HTERT RPE-1 (cell line): ENCODE data around the gene USP21.
"Not testable (repeated sequence)": the region's sequence is repeated elsewhere in the genome, so short reads cannot be mapped to it uniquely, and the experiment has no call there.

Experiments
- in situ Hi-C: fragments of 300-500 bp; cut with MboI; formaldehyde crosslinking; loops from 4 replicates; pipeline ENCODE4 v1.14.3; 2020; ENCODE audit warnings: low sequenced_read_pairs

The USP21 gene, protein sequence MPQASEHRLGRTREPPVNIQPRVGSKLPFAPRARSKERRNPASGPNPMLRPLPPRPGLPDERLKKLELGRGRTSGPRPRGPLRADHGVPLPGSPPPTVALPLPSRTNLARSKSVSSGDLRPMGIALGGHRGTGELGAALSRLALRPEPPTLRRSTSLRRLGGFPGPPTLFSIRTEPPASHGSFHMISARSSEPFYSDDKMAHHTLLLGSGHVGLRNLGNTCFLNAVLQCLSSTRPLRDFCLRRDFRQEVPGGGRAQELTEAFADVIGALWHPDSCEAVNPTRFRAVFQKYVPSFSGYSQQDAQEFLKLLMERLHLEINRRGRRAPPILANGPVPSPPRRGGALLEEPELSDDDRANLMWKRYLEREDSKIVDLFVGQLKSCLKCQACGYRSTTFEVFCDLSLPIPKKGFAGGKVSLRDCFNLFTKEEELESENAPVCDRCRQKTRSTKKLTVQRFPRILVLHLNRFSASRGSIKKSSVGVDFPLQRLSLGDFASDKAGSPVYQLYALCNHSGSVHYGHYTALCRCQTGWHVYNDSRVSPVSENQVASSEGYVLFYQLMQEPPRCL

DNA sequence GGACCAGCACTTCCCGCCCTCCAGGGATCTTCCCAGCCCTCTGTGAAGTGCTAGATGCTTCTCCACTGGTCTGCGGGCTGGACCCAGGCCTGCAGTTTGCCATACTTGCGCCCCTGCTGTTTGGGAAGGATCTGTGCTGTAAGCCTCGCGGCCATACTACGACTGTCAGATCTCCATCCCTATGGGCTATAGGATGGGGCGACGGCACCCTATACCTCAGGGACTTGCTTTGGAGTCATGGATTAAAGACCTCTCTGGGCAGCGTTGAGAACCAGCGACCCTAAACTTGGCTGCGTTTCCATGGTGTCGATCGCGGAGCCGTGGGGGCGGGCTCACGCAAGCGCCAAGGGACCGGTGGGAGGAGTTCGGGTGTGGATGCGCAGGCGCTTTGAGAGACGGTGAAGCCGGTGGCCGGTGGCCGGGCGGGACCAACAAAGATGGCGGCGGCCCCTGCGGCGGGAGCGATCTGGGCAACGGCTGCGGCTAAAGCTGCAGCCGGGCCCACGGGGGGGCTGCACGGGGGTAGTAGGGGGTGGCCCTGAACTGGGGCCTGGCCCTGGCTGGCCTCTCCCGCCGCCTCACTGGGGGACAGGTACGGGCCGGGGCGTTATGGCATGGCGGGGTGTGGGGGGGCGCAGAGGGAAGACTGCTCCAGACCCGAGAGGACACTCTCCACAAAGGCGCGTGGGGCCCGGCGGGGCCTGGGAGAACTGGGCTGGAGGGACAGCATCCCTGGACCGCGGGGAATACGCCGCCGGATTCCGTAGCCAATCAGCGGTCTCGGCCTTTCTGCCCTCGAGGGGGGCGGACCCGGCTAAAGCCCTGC lies at the start of gene USP21:
Gene USP21 (plus strand): TSS at position 414 of the 826 bp plus-strand sequence. CDS start 1,141 bp downstream, outside the sequence.
- in situ Hi-C loops: no loop called here

DNA sequence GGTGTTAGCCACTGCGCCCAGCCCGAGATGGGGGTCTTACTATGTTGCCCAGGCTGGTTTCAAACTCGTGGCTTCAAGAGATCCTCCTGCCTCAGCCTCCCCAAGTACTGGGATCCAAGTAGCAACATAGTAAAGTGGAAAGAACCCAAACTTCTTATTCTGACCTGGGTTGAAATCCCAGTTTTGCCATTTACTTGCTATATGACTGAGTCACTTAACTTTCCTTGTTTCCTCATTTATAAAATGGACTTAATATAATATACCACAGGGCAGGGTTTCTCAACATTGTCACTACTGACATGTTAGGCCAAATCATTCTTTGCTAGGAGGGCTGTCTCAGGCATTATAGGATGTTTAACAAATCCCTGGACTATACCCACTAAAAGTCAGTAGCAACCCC lies 48.2 kb upstream of the USP21 start:
- in situ Hi-C loops: no loop called here

DNA sequence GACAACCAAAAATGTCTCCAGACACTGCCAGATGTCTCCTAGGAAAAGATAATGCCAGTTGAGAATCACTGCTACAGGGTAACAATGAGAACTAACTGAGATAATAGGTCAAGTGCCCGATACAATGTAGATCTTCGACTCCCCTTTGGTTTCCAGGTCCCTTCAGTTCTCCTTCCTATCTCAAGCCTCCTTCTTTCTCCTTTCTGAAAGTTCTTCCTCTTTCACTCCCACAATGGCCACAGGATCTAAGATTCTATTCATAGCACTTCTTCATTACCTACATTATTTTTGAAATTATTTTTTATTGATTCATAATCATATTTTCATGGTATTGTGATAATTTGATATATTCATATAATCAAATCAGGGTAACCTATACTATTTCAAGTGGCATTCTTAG lies 47.8 kb upstream of the USP21 start:
- in situ Hi-C loops: no loop called here

DNA sequence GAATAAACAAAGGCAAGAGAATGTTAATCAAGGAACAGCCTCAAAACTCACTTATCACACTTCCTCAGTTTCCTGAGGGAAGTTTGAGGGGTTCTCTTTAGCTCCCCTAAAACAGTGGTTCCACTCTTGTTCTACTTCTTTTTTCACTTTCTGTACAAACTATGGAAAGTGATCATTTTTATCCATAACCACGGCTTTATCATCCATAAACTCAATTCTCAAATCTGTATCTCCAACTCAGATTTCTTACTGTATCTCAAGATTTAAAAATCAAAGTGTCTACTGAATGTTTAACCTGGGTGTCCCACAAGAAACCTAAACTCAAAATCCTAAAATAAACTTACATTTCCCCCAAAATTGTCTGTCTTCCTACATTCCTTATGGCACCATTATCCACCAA lies 45.4 kb upstream of the USP21 start:
- in situ Hi-C loops: no loop called here

DNA sequence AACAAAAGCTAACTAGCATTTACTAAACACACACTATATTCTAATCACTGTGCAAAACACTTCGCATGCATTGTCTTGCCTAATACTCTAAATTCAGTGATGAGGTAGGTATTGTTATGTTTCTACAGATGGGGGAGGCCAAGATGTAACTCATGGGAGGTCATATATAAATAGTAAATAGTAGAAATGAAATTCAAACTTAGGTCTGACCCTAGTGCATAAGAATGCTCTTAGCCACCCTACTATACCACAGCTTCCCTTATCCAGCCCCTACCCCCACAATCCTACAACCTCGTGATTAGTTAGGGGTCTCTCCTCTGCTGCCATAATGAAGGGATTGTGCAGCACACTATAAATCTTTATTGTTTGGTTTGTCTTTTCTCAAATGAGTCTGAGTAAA lies 44.7 kb upstream of the USP21 start:
- in situ Hi-C loops: no loop called here

DNA sequence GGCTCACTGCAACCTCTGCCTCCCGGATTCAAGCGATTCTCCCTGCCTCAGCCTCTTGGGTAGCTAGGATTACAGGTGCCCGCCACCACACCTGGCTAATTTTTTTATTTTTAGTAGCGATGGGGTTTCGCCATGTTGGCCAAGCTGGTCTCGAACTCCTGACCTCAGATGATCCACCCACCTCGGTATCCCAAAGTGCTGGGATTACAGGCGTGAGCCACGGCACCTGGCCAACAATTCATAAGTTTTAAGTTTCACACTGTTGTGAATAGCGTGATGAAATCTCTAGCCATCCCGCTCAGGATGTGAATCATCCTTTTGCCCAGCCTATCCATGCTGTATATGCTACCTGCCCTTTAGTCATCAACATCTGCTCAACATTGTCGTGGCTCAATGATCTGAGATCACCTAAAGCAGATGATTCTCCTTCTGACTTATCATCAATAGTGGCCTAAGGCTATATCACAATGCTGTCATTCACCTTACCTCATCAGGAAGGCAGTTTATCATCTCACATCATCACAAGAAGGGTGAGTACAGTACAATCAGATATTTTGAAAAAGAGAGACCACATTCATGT lies 44.1 kb upstream of the USP21 start:
- in situ Hi-C loops: no loop called here

DNA sequence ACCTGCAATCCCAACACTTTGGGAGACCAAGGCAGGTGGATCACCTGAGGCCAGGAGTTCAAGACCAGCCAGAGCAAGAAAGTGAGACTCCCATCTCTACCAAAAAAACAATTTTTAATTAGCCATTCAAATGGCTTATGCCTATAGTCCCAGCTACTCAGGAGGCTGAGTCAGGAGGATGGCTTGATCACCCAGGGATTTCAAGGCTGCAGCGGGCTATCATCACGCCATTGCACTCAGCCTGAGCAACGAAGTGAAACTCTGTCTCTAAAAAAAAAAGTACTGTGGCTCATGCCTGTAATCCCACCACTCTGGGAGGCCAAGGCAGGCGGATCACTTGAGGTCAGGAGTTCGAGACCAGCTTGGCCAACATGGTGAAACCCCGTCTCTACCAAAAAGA lies 43.3 kb upstream of the USP21 start:
- in situ Hi-C loops: not testable (repeated sequence)

DNA sequence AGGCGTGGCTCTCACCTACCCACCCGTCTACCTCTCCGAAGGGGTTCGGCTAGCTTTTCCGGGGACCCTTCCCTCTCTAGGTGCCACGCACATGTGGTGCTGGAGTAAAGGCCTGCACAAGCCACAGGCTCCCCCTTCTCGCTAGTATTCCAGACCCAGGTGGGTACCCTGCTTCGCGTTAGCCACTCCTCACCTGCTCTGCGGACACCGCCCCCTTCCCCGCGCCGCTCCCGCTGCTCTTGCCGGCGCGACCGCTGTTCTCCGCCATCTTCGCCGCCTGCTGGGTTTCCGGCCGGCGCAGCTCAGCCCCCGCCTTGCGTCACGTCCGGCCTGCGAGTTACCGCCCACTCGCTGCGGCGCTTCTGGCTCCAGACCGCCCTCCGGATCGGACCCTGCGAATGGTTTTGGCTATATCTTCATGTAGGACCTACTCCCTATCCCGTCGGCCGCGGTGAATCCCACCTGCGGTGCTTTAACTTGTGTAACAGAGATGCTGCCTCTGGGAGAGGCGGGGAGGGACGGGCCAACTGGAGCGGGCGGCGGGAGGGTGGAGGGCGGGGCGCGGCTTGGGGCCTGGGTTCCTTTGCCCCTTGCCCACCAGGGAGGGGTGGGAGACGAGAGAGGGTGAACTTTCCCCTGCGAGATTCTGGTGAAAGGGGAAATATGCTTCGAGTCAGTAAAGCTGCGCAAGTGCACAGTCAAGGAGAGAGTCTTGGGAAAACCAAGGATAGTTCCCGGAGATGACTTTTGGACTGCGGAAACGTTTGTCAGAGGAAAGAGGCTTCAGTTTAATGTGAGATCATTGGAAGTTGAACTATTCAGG lies 41.3 kb upstream of the USP21 start, which contains the start of the genes NIT1 and PFDN2:
Gene NIT1 (plus strand): TSS at position 347 of the 823 bp plus-strand sequence. CDS start 72 bp downstream, at position 419.
Gene PFDN2 (minus strand): TSS at position 279 of the 823 bp plus-strand sequence. CDS start 11 bp downstream, at position 268.
- in situ Hi-C loops: no loop called here

DNA sequence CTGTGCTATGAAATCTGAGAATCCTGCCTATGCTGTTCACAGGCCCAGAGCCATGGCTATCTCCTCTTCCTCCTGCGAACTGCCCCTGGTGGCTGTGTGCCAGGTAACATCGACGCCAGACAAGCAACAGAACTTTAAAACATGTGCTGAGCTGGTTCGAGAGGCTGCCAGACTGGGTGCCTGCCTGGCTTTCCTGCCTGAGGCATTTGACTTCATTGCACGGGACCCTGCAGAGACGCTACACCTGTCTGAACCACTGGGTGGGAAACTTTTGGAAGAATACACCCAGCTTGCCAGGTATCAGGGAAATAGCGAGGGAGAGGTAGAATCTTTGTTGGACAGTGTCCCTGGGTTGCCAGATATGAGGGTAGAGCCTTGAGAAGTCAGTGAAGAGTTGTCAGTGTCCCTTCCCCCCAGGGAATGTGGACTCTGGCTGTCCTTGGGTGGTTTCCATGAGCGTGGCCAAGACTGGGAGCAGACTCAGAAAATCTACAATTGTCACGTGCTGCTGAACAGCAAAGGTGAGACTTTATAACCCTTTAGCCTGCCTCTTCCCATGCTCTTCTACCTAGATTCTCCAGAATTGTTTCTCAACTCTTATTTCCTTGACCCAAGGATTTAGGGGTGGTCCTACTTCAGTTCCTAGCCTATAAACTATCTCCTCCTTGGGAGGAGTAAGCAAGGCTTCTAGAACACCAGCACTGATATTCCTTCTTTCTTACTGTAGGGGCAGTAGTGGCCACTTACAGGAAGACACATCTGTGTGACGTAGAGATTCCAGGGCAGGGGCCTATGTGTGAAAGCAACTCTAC lies 40.0 kb upstream of the USP21 start:
- in situ Hi-C loops: no loop called here

DNA sequence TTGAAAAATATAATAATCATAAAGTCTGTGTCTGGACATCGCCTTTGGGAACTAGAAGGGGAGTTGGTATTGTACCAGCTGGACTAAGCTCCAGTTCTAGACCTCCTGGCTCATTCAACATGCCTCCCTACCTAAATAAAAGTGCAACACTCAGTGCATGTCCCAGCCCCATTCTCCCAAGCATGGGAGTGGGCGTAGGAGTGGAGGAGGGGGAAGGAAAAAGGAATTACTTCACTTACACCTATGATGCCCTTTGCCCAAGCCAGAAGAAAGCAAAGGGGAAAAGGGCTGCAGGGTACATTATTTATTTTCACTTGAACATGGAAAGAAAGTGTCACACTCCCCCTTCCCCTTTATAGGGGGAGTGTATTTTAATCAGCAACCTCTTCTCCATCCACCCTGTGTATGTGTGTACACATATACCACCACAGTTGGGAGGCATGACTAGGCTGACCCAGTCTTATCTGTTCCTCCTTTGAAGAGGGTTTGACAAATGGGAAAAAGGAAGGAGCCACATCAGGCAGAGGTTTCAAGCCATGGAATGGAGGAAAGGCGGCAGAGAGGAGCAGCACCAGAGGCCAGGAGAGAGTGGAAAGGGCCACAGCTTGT lies 38.2 kb upstream of the USP21 start:
- in situ Hi-C loops: no loop called here

DNA sequence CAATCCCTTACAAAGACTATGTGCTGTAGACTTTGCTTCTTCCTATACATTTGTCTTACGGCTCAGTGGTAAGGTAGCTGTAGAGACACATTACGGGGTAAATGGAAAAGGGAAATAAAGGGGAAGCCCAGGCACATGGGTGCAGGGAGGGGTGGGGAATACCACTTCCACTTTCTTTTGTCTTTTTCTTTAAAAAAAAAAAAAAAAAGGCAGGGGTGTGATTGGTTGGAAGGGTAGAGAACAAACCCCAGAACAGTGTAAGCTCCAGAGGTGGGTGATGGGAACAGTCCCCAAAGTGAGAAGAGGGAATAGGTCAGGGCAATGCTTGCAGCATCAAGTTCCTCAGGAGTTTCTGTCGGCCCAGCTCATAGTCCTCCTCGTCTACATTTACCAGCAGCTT lies 37.5 kb upstream of the USP21 start:
- in situ Hi-C loops: no loop called here

DNA sequence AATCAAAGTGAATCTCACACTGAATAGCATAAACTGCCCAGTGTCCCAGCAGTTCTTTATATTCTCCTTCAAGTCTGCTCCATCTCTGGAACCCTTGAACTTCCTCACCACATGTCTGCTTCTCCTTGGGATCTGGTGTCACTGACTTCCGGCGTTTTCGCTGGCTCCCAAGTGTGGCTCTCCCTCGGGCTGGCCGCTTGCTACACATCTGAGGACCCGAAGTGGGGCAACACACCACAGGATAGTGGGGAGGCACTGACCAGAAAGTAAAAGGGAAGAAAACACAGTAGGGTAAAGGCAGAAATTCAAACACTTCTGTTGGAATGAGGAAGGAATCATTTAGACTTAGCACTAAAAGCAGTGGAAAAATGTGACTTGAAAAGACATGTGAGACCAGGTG lies 36.3 kb upstream of the USP21 start:
- in situ Hi-C loops: no loop called here

DNA sequence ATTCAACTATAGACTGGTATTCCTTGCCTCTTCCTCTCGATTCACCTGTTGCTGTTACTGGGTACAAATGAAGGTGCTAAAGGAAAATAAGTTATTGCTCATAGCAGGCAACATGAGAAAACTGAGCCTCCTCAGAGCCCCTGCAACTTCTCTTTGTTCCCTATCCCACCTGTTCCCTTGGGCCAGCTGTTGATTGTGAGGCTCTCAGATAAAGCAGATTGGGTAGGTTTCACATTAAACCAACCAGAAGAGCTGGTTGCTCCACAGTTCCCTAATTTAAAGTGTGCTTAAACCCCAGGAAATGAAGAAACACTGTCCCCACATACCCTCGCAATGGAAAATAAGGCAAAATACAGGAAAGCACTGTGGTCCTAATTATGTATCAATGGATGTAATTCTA lies 31.7 kb upstream of the USP21 start:
- in situ Hi-C loops: no loop called here

DNA sequence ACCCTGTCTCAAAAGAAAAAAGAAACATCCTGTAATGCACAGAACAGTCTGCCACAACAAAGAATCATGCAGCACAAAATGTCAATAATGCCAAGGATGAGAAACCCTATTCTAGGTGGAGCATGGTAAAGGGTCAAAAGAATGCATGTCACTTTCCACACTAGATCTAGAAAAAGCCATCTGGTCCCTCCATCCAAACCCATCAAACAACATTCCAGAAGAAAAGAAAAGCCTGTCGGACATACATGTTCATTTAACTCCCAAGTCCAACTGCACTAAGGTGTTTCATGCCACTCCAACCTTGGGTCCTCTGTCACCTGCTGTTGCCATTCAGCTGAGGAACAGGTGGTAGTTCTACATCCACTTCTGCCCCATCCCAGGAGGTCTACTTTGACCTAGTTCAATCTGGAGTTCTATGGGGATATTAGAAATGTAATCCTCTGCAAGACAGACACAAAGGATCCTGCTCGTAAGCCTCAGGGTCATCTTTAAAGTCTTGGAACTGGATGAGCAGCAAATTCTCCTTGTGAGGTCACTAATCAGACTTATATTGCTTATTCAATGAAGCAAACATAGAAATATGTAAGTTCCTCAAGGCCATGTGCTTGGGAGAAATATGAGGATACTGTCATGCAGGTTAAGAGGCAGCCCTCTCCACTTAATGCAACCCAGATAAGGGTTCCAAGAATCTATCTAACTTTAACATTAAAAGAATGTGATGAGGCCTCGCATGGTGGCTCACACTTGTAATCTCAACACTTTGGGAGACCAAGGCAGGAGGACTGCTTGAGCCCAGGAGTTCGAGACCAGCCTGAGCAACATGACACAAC lies 30.5 kb upstream of the USP21 start:
- in situ Hi-C loops: no loop called here

DNA sequence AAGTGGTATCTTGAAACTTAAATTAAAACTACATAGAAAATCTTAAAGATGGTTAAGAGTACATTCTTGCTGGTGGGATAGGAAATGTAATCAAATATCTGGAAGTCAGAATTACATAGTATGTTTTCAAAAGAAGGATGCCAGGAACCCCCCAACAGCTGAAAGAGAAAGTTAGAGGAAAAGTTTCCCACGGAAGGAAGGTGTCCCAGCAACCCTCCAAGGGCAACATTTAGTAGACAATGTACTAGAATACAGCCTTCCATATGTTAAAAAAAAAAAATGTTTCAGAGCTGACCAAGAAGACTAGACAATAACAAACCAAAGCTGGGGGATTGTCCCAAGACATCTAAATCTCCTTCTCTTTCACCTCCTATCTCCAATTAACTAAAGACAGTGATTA lies 29.0 kb upstream of the USP21 start:
- in situ Hi-C loops: no loop called here

DNA sequence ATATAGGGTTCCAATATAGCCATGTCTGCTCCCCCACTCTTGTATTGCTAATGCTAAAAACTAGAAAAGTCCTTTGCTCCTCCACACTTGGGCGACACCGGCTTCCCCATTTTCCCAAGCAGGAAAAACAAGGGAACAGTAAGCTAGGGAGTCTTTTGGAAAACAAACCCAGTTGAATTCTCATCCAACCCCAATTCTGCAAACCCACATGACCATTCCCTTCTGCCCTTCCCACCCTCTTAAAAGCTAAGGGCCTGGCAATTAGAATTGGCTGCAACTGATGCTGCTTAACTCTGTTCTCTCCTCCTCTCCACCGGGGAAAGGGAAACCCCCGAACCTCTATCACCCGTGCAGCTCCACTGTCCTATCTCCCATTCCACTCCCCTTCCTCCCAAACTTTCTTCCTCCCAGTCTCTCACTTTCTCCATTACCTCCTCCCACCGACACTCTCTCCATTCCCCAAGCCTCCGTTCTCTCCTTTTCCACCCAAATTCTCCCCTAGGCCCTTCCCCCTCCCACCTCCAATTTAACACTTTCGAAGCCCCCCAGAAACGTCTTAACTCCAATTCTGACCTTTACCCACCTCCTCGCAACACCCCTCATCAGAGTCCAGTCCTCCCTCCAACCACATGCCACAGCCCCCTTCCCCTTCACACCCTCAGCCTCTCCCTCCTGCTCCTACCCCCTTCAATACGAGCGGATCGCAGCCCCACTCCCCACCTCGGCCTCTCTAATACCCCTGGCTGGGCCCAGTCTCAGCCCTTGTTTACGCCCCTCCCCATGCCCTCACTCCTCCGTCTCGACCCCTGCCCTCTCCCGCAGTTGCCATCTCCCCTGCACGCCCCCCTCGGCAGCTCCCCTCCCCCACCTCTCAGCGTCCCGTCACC lies 27.5 kb upstream of the USP21 start:
- in situ Hi-C loops: no loop called here
